ENCODE measurements around the gene CWF19L1.
"Not testable (repeated sequence)": the region's sequence is repeated elsewhere in the genome, so short reads cannot be mapped to it uniquely, and the experiment has no call there.

The CWF19L1 gene

GRCh38 chr10:100267239-100268104 is at the start of gene CWF19L1:
Gene CWF19L1 (minus strand): TSS chr10:100267638. CDS start chr10:100267593, 45 bp downstream.
- DNase-seq = peak; percentile 86

DNA sequence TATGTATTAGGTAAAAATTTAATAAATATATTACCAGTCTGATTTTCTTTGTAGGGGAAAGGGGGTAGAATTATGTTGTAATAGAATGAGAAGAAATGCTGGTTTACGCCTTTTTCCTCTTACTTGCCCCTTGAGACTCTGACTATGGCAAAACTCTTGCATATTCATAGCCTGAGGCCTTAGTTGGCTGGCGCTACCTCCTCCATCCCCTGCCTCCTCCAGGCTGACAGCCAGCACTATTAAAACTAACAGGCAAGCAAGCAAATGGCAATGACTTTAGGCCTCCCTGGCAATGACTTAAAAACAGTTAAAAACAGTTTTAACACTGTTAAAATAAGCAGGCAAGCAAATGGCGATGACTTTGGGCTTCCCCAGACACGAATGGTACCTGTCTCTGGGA is 48.2 kb upstream of the CWF19L1 start:
- no peak for DNase-seq

GRCh38 chr10:100311298-100311697 is 43.9 kb upstream of the CWF19L1 start:
- DNase-seq = no peak

DNA sequence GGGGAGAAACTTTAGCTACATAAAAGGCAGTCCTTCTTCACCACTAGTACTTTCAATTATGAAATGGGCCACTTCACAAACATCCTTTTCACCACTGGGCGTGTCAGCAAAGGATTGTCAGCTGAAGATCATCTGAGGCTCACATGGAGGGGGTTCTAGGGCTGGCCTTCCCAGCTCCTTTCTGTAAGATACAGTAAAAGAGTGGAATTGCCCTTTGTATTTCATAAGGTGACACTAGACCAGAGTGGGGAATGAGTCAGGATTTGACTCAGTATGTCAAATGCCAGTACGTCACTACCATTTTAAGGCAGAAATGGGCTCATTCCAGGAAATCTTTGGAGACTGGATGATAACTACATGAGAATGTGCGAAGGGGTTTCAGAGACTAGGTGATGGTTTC is 40.2 kb upstream of the CWF19L1 start:
- no peak for DNase-seq

- no peak for DNase-seq
Measured at GRCh38 chr10:100306861-100307260, 39.4 kb upstream of the CWF19L1 start.

DNA sequence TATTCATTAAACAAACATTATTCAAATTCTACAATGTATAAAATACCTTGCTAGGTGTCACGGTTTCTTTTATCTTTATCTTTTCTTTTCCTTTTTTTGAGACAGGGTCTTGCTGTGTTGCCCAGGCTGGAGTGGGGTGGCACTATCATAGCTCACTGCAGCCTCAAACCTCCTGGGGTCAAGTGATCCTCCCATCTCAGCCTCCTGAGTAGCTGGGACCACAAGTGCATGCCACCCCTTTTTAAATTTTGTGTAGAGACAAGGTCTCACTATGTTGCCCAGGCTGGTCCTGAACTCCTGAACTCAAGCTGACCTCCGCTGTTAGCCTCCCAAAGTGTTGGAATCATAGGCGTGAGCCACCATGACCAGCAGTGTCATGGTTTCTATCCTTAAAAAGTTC is 37.0 kb upstream of the CWF19L1 start:
- DNase-seq = no peak

DNA sequence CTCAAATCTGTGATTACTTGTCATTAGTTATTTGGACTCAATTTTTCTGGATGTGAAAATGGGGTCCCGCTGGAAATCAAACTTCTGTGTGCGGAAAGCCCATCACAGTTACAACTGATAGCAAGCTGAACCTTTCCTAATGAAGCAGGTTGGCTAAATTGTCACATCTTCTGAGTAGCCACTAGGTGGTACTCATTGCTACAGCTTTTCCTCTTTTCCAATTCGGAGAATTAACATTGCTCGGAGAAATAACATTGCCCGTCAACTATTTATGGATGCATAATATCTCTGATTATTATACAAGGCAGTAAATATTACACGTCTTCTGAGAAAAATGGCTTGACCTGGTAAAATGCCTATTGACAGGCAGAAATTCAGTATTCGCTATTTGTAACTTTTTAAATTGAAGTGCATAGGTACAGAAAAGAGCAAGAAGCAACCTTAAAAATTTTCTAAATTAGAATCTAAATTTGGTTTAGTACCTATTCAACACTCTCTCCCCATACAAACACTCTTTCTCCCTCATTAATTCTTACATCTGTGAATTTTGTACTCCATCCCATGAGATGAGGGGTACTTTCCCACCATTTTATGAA is 36.4 kb upstream of the CWF19L1 start:
- no peak for DNase-seq

DNA sequence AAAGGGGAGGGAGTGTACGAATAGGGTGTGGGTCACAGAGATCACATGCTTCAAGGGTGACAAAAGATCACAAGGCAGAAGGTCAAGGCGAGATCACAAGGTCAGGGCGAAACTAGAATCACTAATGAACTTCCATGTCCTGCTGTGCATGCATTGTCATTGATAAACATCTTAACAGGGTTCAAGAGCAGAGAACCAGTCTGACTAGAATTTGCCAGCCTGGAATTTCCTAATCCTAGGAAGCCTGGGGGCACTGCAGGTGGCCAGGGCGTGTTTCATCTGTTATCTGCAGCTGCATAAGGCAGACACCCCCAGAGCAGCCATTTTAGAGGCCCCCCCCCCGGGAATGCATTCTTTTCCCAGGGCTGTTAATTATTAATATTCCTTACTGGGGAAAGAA is 33.7 kb upstream of the CWF19L1 start:
- not testable (repeated sequence) for DNase-seq

GRCh38 chr10:100297242-100297641 is 29.8 kb upstream of the CWF19L1 start:
- no peak for DNase-seq

GRCh38 chr10:100293066-100293465 is 25.6 kb upstream of the CWF19L1 start:
- DNase-seq = no peak

GRCh38 chr10:100292300-100292699 is 24.9 kb upstream of the CWF19L1 start:
- not testable (repeated sequence) for DNase-seq

DNA sequence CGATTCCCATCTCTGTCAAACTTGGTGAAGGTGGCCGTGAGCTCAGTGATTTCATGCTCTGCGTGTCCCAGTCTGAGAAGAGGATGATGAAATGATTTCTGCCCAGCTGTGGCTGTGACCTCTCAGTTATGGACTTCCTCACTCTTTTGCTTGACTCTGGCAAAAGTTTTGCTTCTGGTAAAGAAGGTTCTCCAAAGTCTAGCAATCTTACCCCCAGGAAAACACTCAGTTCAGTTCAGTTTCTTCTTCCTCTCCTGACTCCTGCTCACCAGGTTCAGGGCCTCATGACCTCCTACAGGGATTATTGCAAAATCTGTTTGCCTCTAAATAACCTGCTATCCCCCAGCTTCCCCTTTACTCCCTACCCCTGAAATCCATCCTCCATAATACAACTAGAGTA is 23.9 kb upstream of the CWF19L1 start:
- DNase-seq = no peak

DNA sequence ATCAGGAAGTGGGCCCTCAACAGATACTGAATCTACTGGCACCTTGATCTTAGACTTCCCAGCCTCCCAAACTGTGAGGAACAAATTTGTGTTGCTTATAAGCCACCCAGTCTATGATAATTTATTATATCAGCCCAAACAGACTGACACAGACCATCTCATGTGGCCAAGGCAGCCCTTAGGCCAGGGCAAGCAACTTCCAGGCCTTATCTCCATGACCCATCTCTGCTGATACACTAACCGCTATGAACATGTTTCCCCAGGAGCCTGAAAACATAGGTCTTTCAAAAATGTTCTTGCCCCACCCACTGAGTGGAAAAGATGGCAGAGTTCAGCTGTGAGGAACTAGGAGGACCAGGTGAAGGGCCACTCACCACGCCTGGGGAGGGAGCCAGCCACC is 22.2 kb upstream of the CWF19L1 start:
- no peak for DNase-seq

- no peak for DNase-seq
Measured at GRCh38 chr10:100288196-100288595, 20.8 kb upstream of the CWF19L1 start.

DNA sequence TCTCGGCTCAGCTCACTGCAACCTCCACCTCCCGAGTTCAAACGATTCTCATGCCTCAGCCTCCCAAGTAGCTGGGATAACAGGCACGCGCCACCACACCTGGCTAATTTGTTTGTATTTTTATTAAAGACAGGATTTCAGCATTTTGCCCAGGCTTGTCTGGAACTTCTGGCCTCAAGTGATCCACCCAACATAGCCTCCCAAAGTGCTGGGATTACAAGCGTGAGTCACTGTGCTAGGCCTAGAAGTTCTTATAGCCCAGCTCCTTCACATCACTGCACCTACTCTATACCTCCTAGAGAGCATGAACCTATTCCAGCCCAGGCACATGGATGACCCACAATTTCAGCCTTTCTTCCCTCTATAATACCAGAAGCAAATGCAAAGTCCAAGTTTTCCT is 20.3 kb upstream of the CWF19L1 start:
- DNase-seq = no peak

- DNase-seq = peak; percentile 97
Measured at GRCh38 chr10:100286051-100287033, 18.9 kb upstream of the CWF19L1 start, which contains the start of gene BLOC1S2. Gene BLOC1S2 (minus strand): TSS chr10:100286680. CDS start chr10:100286659, 21 bp downstream.

GRCh38 chr10:100285326-100285725 is 17.9 kb upstream of the CWF19L1 start:
- not testable (repeated sequence) for DNase-seq

- no peak for DNase-seq
Measured at GRCh38 chr10:100282907-100283306, 15.5 kb upstream of the CWF19L1 start.

DNA sequence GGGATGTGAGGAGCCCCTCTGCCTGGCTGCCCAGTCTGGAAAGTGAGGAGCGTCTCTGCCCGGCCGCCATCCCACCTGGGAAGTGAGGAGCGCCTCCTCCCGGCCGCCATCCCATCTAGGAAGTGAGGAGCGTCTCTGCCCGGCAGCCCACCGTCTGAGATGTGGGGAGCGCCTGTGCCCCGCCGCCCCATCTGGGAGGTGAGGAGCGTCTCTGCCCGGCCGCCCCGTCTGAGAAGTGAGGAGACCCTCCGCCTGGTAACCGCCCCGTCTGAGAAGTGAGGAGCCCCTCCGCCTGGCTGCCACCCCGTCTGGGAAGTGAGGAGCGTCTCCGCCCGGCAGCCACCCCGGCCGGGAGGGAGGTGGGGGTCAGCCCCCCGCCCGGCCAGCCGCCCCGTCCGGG is 9.5 kb upstream of the CWF19L1 start:
- DNase-seq = not testable (repeated sequence)

DNA sequence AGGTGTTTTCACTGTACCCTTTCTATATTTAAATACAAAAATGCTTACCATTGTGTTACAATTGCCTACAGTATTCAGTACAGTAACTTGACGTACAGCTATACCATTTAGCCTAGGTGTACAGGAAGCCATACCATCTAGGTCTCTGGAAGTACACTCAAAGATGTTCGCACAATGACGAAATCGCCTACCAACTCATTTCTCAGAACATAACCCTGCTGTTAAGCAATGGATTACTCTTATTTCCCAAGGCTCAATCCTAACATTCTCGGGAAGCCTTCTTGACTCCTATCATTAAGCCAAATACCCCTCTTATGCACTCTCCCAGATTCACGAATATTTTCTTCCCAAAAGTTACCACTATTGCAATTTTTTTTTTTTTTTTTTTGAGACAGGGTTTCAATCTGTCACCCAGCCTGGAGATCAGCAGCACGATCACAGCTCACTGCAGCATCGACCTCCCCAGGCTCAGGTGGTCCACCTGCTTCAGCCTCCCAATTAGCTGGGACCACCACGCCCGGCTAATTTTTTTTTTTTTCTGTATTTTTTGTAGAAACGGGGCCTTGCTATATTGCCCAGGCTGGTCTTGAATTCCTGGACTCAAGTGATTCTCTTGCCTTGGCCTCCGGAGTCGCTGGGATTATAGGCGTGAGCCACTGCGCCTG is 1.5 kb downstream of the CWF19L1 start:
- no peak for DNase-seq

DNA sequence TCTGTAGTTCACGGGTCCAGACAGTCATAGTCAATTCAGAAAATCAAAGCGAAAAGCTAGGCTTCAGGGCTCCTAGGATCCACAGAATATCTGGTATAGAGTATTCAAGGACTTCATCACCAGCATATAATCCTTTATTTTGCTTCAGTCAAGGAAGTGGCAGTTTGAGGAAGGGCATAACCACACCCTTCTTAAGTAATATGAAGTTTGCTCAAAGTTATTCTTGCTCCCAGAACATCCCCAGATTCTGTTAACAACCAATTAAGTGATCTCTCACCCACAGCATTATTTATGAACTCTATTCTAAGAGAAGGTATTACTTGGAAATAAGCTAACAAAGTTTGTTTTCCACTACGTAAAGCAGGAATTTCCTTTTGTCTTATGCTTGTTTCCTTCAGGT is 13.2 kb downstream of the CWF19L1 start:
- DNase-seq = no peak

- DNase-seq = no peak
Measured at GRCh38 chr10:100253041-100253440, 14.4 kb downstream of the CWF19L1 start.

GRCh38 chr10:100248820-100249219 is 18.6 kb downstream of the CWF19L1 start:
- DNase-seq = no peak

Data from activated CD8-positive, alpha-beta memory T cell treated with anti-CD3 and anti-CD28 coated beads, Interleukin-2, amount 50 U/mL, for 48 hours (primary cell).